ENCODE data around the gene CDC42BPG.

CDC42BPG gene

GRCh38 chr11:64803846-64804345 lies 40.6 kb downstream of the CDC42BPG start:
- DNase-seq = no peak

GRCh38 chr11:64803158-64803845 lies 41.2 kb downstream of the CDC42BPG start, which contains the start of gene MAP4K2:
TSS of gene MAP4K2 (minus strand) at chr11:64803214. CDS start at chr11:64803149, 65 bp downstream.
- DNase-seq = peak; percentile 86 to 89

- peak; percentile 38 to 46 for DNase-seq
Observed at GRCh38 chr11:64802370-64803157, 41.9 kb downstream of the CDC42BPG start.

- no peak for DNase-seq
Observed at GRCh38 chr11:64801561-64802369, 42.7 kb downstream of the CDC42BPG start.

GRCh38 chr11:64801158-64801464 lies 43.3 kb downstream of the CDC42BPG start:
- DNase-seq = no peak

- no peak for DNase-seq
Observed at GRCh38 chr11:64800303-64801157, 43.9 kb downstream of the CDC42BPG start.

- DNase-seq = no peak
Observed at GRCh38 chr11:64799623-64800302, 44.7 kb downstream of the CDC42BPG start.

- no peak for DNase-seq
Observed at GRCh38 chr11:64799256-64799622, 45.2 kb downstream of the CDC42BPG start.

- no peak for DNase-seq
Observed at GRCh38 chr11:64796757-64797541, 47.5 kb downstream of the CDC42BPG start.

- no peak for DNase-seq
Observed at GRCh38 chr11:64796047-64796756, 48.3 kb downstream of the CDC42BPG start.

- DNase-seq = no peak
Observed at GRCh38 chr11:64794526-64794925, 49.9 kb downstream of the CDC42BPG start.

- no peak for DNase-seq
Observed at GRCh38 chr11:64793271-64794160, 50.9 kb downstream of the CDC42BPG start.

GRCh38 chr11:64792482-64792881 lies 52.0 kb downstream of the CDC42BPG start:
- DNase-seq = no peak

- DNase-seq = no peak
Observed at GRCh38 chr11:64791781-64792291, 52.6 kb downstream of the CDC42BPG start.

- no peak for DNase-seq
Observed at GRCh38 chr11:64790205-64791095, 54.0 kb downstream of the CDC42BPG start.

GRCh38 chr11:64789331-64790204 lies 54.9 kb downstream of the CDC42BPG start:
- DNase-seq = no peak
